Muscle layer of duodenum (tissue), 2 donors: ENCODE measurements around the gene MARCHF4.

Experiments used
- H3K27ac ChIP-seq: one replicate; pipeline ENCODE4 v1.7.0; 2013; ENCODE audit warnings: mild to moderate bottlenecking, low read length
- H3K27me3 ChIP-seq: one replicate; pipeline ENCODE4 v1.7.0; 2013; ENCODE audit warnings: low read depth, mild to moderate bottlenecking, control low read depth, low read length
- H3K36me3 ChIP-seq, 2 donors: one replicate each; pipeline ENCODE4 v1.7.0; 2013; ENCODE audit warnings: low read length in 2 of 2, control low read depth in 1 of 2, mild to moderate bottlenecking in 1 of 2; ENCODE audit not compliant: insufficient read depth in 2 of 2, control insufficient read depth in 1 of 2
- H3K4me1 ChIP-seq, 2 donors: one replicate each; pipeline ENCODE4 v1.7.0; 2013; ENCODE audit warnings: low read length in 2 of 2, mild to moderate bottlenecking in 2 of 2, control low read depth in 1 of 2, moderate library complexity in 1 of 2; ENCODE audit not compliant: insufficient read depth in 2 of 2, control insufficient read depth in 1 of 2
- H3K4me3 ChIP-seq, 2 donors: one replicate each; pipeline ENCODE4 v1.7.0; 2013; ENCODE audit warnings: low read length in 2 of 2, low read depth in 1 of 2, mild to moderate bottlenecking in 1 of 2
- H3K9me3 ChIP-seq, 2 donors: one replicate each; pipeline ENCODE4 v1.7.0; 2013; ENCODE audit warnings: low read length in 2 of 2, control low read depth in 1 of 2, mild to moderate bottlenecking in 1 of 2; ENCODE audit not compliant: control insufficient read depth in 1 of 2
- donor health status: healthy.

Gene MARCHF4

DNA sequence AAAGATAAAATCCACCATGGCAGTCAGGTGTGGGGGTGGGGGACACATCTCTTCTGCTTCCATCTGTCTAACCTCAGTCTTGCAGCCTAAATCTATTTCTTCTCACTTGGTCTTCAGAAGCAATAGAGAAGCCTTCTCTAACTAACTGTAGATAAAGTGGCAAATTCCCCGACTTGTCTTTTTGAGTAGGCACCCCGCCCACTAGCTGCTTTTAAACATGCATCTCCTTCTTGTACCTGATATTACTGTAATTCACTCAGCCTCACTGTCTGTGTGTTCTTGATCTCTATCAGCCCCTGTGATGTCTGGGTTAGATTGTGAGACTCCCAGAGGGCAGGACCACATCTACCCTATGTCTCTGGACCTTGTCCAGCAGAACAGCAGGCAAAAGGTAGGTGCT lies 6.8 kb downstream of the MARCHF4 start:
- Histone ChIP-seq H3K27ac (no peak overlapping the region), H3K9me3 (no peaks in the 10 kb centered on the region), H3K4me3 (no peak overlapping the region), H3K27me3 (peaks cover 5% of the 10 kb centered on the region), H3K4me1 (no peaks in the 10 kb centered on the region), H3K36me3 (no peaks in the 10 kb centered on the region)

DNA sequence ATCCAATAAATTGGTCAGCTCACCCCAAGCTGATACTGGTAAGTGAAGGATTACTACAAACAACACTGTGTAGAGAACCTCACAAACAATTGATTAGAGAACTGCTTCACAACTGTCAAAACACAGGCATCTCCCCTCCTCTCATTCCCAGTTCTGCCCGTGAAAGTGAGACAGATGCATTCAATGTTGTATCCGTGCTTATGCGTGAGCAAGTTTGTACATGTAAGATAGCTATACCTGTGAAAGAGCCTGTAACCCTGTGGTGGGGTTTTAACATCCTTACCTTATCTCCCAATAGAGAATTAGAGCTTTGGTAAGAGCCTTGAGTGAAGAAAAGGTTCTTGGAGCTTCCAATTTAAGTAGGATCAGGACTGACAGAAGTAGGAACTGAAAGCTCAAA lies 9.1 kb downstream of the MARCHF4 start:
- H3K4me1 ChIP-seq, result no peaks in the 10 kb centered on the region
- H3K27me3 ChIP-seq, result no peaks in the 10 kb centered on the region
- no peaks in the 10 kb centered on the region for H3K9me3 ChIP-seq
- H3K27ac ChIP-seq, result no peak overlapping the region
- H3K36me3 ChIP-seq, result no peaks in the 10 kb centered on the region
- no peak overlapping the region for H3K4me3 ChIP-seq

DNA sequence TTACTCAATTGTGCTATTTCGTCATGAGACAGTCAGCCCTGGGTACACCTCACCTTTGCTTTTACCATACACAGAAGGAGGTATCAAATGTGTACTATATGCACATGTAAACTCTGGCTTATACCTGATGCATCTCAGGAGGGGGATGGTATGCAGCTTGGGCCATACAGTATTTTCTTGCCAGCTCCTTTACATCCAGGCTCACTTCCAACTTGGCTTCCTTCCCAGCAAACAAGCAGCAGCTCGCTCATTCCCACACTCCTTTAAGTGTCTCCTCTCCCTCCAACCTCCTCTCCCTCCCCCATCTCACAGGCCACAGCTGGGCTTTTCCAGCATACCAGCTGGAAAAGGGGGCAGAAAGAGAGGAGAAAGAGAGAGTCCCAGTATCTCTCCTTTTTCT lies 9.6 kb downstream of the MARCHF4 start:
- Histone ChIP-seq H3K4me1 (no peaks in the 10 kb centered on the region), H3K27me3 (no peaks in the 10 kb centered on the region), H3K9me3 (no peaks in the 10 kb centered on the region)

DNA sequence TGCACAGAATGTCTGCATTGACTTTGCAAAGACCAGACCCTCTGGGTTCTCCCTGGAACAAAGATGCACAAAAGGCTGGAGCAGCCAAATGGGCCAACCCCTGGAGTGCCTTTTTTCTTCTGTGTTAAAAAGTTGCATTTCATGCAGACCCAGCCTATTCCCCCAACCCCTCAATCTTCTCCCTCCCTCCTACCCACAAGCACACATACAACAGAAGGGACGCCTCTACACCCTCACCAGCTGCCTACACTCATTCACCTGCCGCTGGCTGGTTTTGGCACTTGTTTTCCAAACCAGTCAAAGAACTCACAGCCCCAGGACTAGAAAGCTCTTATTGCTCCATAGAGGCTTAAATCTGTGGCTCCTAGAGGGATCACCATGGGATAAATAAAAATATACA lies 16.6 kb downstream of the MARCHF4 start:
- Histone ChIP-seq H3K4me3 (no peak overlapping the region), H3K36me3 (no peaks in the 10 kb centered on the region), H3K27me3 (no peaks in the 10 kb centered on the region), H3K4me1 (no peaks in the 10 kb centered on the region), H3K27ac (no peak overlapping the region), H3K9me3 (no peaks in the 10 kb centered on the region)

More for the DNA sequence above, 9.6 kb downstream of the MARCHF4 start:
- Histone ChIP-seq H3K27ac (no peak overlapping the region), H3K4me3 (no peak overlapping the region), H3K36me3 (no peaks in the 10 kb centered on the region)

DNA sequence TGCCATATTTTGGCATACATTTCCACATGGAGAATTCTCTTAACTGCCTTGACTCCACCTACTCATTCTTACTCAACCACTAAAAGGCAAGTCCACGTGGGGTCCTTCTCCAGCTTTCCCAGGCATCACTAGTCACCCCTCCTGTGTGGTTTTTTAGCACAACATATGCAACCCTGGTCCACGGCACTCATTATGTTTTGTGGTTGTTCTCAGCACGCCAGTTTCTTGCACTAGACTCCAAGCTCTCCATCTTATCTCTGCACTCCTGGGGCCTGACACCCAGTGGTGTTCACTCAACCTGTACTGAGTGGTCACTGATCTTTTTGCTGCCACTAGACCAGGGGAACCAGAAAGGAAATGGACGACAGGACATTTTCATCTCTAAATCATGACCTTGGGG lies 18.0 kb downstream of the MARCHF4 start:
- Histone ChIP-seq H3K4me3 (no peak overlapping the region), H3K4me1 (no peaks in the 10 kb centered on the region), H3K9me3 (no peaks in the 10 kb centered on the region), H3K27ac (no peak overlapping the region), H3K27me3 (no peaks in the 10 kb centered on the region), H3K36me3 (no peaks in the 10 kb centered on the region)

DNA sequence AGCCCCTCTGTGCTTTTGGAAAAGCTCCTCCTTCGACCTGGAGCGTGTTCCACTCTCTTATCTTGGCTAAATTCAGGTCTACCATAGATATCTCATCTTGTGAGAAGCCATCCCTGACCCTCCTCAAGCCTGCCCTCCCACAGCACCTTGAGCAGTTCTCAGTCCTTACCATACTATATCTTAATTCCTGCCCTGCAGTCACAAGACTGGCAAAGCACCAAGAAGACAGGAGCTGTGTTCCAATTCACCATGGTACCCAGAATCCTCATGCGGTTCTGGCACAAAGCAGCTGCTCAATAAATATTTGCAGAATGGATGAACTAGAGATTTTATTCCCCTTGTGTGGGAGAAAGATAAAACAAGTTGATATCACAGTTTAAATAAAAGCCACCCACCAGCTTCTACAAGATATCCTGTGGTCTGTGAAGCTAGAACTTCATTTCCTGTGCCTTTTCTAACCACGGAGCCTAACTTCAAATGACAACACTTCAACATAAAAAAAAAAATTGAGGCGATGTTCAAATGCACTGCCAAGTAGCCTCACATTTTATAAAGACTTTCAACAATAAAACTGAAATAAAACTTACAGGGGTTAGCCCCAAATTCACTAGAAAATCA lies 19.5 kb downstream of the MARCHF4 start:
- Histone ChIP-seq H3K4me1 (no peaks in the 10 kb centered on the region), H3K27me3 (no peaks in the 10 kb centered on the region), H3K36me3 (no peaks in the 10 kb centered on the region), H3K4me3 (no peak overlapping the region), H3K9me3 (no peaks in the 10 kb centered on the region), H3K27ac (no peak overlapping the region)

DNA sequence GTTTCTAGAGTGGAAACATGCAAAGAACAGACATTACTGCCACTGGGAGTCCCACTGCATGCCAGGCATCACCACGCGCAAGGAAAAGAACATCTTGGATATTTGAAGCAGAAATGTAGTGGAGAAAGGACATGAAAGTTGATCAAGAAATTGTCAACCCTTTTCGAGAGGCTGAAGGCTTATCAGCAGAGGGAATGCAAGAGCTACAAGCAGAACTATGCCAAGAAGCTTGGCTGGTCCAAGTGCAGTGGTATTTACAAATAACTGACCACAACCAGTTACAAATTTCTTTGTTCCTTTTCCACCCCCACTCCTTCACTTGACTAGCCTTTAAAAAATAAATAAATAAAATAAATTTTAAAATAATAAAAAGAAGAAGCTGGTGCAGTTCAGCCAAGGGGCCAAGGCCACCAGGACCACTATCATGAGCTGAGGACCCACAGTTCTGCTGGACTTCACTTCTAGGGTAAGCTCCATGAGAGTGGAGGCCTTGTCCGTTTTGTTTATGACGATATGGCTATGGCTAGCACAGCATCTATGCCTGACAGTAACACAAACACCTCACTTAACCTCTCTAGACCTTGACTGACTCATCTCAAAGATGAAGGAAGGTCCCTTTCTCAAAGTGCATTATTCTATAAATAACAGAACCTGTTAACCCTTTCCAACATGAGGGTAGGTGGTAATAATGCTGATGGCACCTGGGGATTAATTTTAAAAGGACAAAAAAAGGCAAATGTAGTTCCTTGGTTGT lies 20.9 kb downstream of the MARCHF4 start:
- Histone ChIP-seq H3K4me3 (no peak overlapping the region), H3K27ac (no peak overlapping the region), H3K36me3 (no peaks in the 10 kb centered on the region), H3K4me1 (no peaks in the 10 kb centered on the region), H3K27me3 (no peaks in the 10 kb centered on the region), H3K9me3 (no peaks in the 10 kb centered on the region)

DNA sequence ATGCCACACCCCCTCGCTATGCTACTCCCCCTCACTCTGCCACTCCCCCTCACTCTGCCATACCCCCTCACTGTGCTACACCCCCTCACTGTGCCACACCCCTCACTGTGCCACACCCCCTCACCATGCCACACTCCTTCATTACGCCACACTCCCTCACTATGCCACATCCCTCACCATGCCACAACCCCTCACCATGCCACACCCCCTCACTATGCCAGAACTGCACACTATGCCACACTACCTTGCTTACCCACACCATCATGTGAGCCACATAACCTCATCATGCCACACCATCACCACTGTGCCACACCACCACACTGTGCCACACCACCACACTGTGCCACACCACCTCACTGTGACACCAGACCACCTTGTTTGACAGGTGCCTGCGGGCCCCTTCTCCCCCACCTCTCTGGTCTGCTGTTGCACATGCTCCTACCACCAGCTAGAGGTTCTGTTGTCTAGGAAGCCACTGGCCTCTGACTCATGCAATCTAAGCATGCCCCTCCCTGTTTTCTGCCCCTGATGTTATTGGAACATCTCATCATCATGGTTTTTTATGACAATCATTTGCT lies 22.0 kb downstream of the MARCHF4 start:
- no peaks in the 10 kb centered on the region for H3K27me3 ChIP-seq
- no peak overlapping the region for H3K4me3 ChIP-seq
- no peaks in the 10 kb centered on the region for H3K4me1 ChIP-seq
- H3K27ac ChIP-seq, result no peak overlapping the region
- no peaks in the 10 kb centered on the region for H3K36me3 ChIP-seq
- no peaks in the 10 kb centered on the region for H3K9me3 ChIP-seq

DNA sequence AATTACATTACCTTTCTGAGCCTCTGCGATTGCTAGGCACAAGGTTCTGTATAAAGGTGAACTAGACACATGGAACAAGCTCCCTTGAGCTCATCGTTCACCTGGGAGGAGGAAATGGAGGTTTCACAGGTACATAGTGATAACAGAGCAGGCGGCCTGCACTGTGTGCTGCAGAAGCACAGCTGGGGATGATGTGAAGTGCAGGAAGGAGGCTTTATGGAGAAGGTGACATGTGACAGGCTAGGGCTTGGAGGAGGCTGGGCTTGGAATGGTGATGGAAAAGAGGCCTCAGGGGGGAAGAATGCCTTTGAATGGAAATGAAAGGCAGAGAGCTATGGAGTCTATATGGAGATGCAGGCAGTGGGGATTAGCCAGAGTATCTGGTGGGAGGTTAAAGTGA lies 22.9 kb downstream of the MARCHF4 start:
- Histone ChIP-seq H3K4me3 (no peak overlapping the region), H3K36me3 (no peaks in the 10 kb centered on the region)

DNA sequence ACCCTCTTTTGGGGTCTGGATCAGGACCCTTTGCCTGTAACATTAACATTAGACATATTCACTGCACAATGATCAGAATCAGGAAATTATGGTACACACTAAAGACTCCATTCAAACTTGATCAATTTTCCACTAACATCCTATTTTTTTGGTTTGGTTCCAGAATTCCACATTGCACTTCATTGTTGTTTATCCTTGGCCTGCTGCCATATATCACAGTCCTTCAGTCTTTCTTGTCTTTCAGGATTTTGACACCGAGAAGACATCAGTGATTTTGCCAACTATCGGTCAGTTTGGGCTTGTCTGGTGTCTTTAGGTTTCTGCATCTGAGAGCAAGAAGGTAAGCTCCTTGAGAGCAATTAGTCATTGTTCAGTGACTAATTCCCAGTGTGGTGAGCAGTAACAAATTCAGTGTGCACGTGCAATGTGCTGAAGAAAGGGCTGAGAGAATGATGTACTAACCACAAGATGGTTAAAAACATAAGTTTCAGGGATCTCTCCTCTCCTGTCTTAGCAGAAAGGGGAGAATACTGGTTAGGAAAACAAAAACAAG lies 23.5 kb downstream of the MARCHF4 start:
- no peak overlapping the region for H3K27ac ChIP-seq
- H3K36me3 ChIP-seq, result no peaks in the 10 kb centered on the region
- no peaks in the 10 kb centered on the region for H3K4me1 ChIP-seq
- H3K27me3 ChIP-seq, result no peaks in the 10 kb centered on the region
- no peak overlapping the region for H3K4me3 ChIP-seq
- H3K9me3 ChIP-seq, result no peaks in the 10 kb centered on the region

More for the DNA sequence above, 22.9 kb downstream of the MARCHF4 start:
- Histone ChIP-seq H3K27me3 (no peaks in the 10 kb centered on the region), H3K9me3 (no peaks in the 10 kb centered on the region), H3K4me1 (no peaks in the 10 kb centered on the region), H3K27ac (no peak overlapping the region)

DNA sequence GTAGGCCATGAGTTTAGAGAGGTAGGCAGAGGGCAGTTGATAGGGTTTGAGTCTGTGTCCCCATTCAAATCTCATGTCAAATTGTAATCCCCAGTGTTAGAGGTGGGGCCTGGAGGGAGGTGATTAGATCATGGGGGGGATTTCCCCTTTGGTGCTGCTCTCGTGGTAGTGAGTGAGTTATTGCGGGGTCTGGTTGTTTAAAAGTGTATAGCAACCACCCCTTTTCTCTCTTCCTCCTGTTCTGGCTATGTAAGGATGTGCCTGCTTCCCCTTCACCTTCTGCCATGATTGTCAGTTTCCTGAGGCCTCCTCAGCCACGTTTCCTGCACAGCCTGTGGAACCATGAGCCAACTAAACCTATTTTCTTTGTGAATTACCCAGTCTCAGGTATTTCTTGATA lies 25.5 kb downstream of the MARCHF4 start:
- Histone ChIP-seq H3K27ac (no peak overlapping the region), H3K4me3 (no peak overlapping the region), H3K27me3 (no peaks in the 10 kb centered on the region), H3K4me1 (no peaks in the 10 kb centered on the region), H3K9me3 (no peaks in the 10 kb centered on the region), H3K36me3 (no peaks in the 10 kb centered on the region)
